K562 (cell line): Measurements from ENCODE around the gene ZNF267. TPM values are rescaled to one million over a fixed set of nuclear protein-coding genes. Genes with fewer than 3 reads are reported as not detected.
"Not testable (repeated sequence)": the region's sequence is repeated elsewhere in the genome, so short reads cannot be mapped to it uniquely, and the experiment has no call there.

Experiments
- ATAC-seq: fragments of 200-7000 bp; cut with Tn5 transposase; 3 replicates; pipeline ENCODE4 v1.9.1; 2020; ENCODE audit warnings: moderate library complexity
- BruUV-seq: library from RNA; stranded (reverse); fragments of 400-500 nt; replicated peaks from 2 replicates; lab custom pipeline; 2021; lab: Mats Ljungman, UMichigan
- CTCF ChIA-PET: fragments of 300-600 bp; formaldehyde crosslinking; extraction: SDS; loops from one replicate; lab custom pipeline; 2021; ENCODE audit warnings: low intra/inter-chr PET ratio; lab: Yijun Ruan, JAX
- POLR2A ChIA-PET: fragments of 300-600, 350-650 bp; sonication (Branson Sonifier 250); formaldehyde crosslinking; extraction: SDS; loops from one replicate; lab custom pipeline; 2021; ENCODE audit warnings: antibody characterized with exemption, inconsistent platforms; lab: Yijun Ruan, JAX
- DNase-seq, 4 experiments: peaks; one replicate each; pipeline versions ENCODE4 v3.0.0 to v3.0.0-alpha.2; 2011 to 2018; ENCODE audit warnings: low spot score in 3 of 4, mixed read lengths in 3 of 4; ENCODE audit errors: extremely low read depth in 1 of 4
- FAIRE-seq: peaks from 2 replicates; lab custom pipeline; 2011; peaks lifted over from hg19 to GRCh38; lab: Jason Lieb, UNC
- H2AFZ ChIP-seq: 2 replicates; pipeline ENCODE4 v1.6.0; 2011; ENCODE audit warnings: low read depth, low read length, control low read depth, inconsistent platforms
- H3K27ac ChIP-seq: fragments of 200-600 bp; 3 replicates; pipeline ENCODE4 v1.8.0; 2011; ENCODE audit warnings: low read depth, mild to moderate bottlenecking, control low read depth, inconsistent platforms, low read length, moderate library complexity, mixed read lengths; ENCODE audit errors: extremely low read depth
- H3K27me3 ChIP-seq, 2 experiments: fragments of 300-600 bp in 1 of 2; 2 replicates in 1 of 2; 3 replicates in 1 of 2; pipeline versions ENCODE4 v1.6.0 to v1.8.0; 2011; ENCODE audit warnings: inconsistent platforms in 2 of 2, low read length in 2 of 2, mild to moderate bottlenecking in 1 of 2, mixed read lengths in 1 of 2, moderate library complexity in 1 of 2; ENCODE audit not compliant: control insufficient read depth in 2 of 2, insufficient read depth in 2 of 2
- H3K36me3 ChIP-seq: fragments of 300-600 bp; 3 replicates; pipeline ENCODE4 v1.8.0; 2011; ENCODE audit warnings: mild to moderate bottlenecking, low read length, inconsistent platforms; ENCODE audit not compliant: control insufficient read depth, insufficient read depth
- H3K4me1 ChIP-seq, 2 experiments: fragments of 200-600 bp in 1 of 2; replicated peaks in 1 of 2; 2 replicates in 1 of 2; 3 replicates in 1 of 2; pipeline versions ENCODE4 v1.5.1 to v1.8.0; 2011; ENCODE audit warnings: inconsistent platforms in 2 of 2, low read length in 2 of 2, mild to moderate bottlenecking in 1 of 2, mixed read lengths in 1 of 2, moderate library complexity in 1 of 2; ENCODE audit not compliant: control insufficient read depth in 2 of 2, insufficient read depth in 2 of 2
- H3K4me2 ChIP-seq: 2 replicates; pipeline ENCODE4 v1.6.1; 2011; ENCODE audit warnings: low read length, control low read depth, inconsistent platforms, mixed read lengths; ENCODE audit not compliant: insufficient read depth
- H3K4me3 ChIP-seq: fragments of 200-600 bp; sonication (generic), shearing (Covaris generic); 2 replicates; pipeline ENCODE4 v1.5.1; 2016; ENCODE audit warnings: control low read depth, inconsistent platforms
- H3K79me2 ChIP-seq: fragments of 200-600 bp; 3 replicates; pipeline ENCODE4 v1.8.0; 2011; ENCODE audit warnings: low read length, inconsistent platforms; ENCODE audit not compliant: control insufficient read depth, insufficient read depth
- H3K9ac ChIP-seq, 2 experiments: 2 replicates each; pipeline versions ENCODE4 v1.6.0 to v1.6.1; 2011; ENCODE audit warnings: low read depth in 2 of 2, low read length in 2 of 2, control low read depth in 1 of 2, inconsistent platforms in 1 of 2, mild to moderate bottlenecking in 1 of 2, mixed read lengths in 1 of 2; ENCODE audit not compliant: insufficient read depth in 1 of 2
- H3K9me1 ChIP-seq: one replicate; pipeline ENCODE4 v1.6.0; 2011; ENCODE audit warnings: inconsistent platforms, mild to moderate bottlenecking, low read length, moderate library complexity; ENCODE audit not compliant: control insufficient read depth, insufficient read depth
- H3K9me3 ChIP-seq: replicated peaks from 2 replicates; pipeline ENCODE4 v1.5.1; 2011; ENCODE audit warnings: low read depth, low read length, inconsistent platforms; ENCODE audit not compliant: control insufficient read depth, insufficient read depth
- H4K20me1 ChIP-seq: replicated peaks from 2 replicates; pipeline ENCODE4 v1.6.1; 2011; ENCODE audit warnings: low read length, inconsistent platforms, mixed read lengths; ENCODE audit not compliant: control insufficient read depth, insufficient read depth
- FOS ChIP-seq: IDR thresholded peaks from 3 replicates; pipeline ENCODE4 v1.6.1; 2011; ENCODE audit not compliant: insufficient read length; ENCODE audit errors: extremely low read depth
- JUND ChIP-seq, 2 experiments: IDR thresholded peaks; 2 replicates in 1 of 2; 3 replicates in 1 of 2; pipeline ENCODE4 v1.6.1; 2011; ENCODE audit warnings: borderline replicate concordance in 2 of 2, low read depth in 2 of 2, low read length in 2 of 2, improper control_type of control experiment in 1 of 2, missing biosample characterization in 1 of 2, missing genetic modification characterization in 1 of 2, missing genetic modification reagents in 1 of 2
- MCM7 ChIP-seq, 2 experiments: fragments of 450-650 bp; IDR thresholded peaks; 2 replicates each; pipeline ENCODE4 v1.6.1; 2016 to 2018
- ZNF134 ChIP-seq: fragments of 250-450 bp; sonication (Bioruptor Pico); conservative IDR thresholded peaks from 2 replicates; pipeline ENCODE4 v1.4.0; 2020
- ZNF280B ChIP-seq: fragments of 250-450 bp; sonication (Bioruptor Pico); IDR thresholded peaks from 2 replicates; pipeline ENCODE4 v1.5.1; 2021; ENCODE audit warnings: mild to moderate bottlenecking
- ZNF76 ChIP-seq: fragments of 250-450 bp; sonication (Bioruptor Pico); IDR thresholded peaks from 2 replicates; pipeline ENCODE4 v1.4.0; 2020; ENCODE audit warnings: mild to moderate bottlenecking, moderate library complexity, borderline replicate concordance
- WGBS: fragments of 100-300 bp; shearing (Covaris generic); methylation state at CpG from one replicate; pipeline ENCODE4 v1.1.6; 2016; ENCODE audit warnings: low coverage, mixed read lengths; ENCODE audit not compliant: insufficient coverage; ENCODE audit errors: missing lambda C conversion rate; 5-methylcytosine and 5-hydroxymethylcytosine counted together
- in situ Hi-C: fragments of 300-500 bp; cut with MboI; formaldehyde crosslinking; loops from 4 replicates; pipeline ENCODE4 v1.15.0; 2018; ENCODE audit warnings: inconsistent platforms, mixed read lengths
- intact Hi-C: fragments of 100-400 bp; cut with micrococcal nuclease; formaldehyde crosslinking; loops from 2 replicates; pipeline ENCODE4 v1.14.2; 2022
- polyA plus RNA-seq, 8 experiments: library from polyadenylated mRNA; depleted of rRNA in 4 of 8; stranded (reverse) in 5 of 8; unstranded in 3 of 8; fragments of >200 nt; fragmentation: Nextera tagmentation in 2 of 8; fragmentation: Illumina TruSeq in 1 of 8; extraction: Ambion mirVana in 2 of 8; extraction: Trizol in 1 of 8; gene quantifications; 2 replicates each; pipeline versions ENCODE4 v1.2.1 to v1.2.3, GENCODE V29; 2011 to 2014; ENCODE audit warnings: inconsistent platforms in 1 of 8, missing spikeins in 1 of 8
- total RNA-seq, 7 experiments: library from RNA; depleted of rRNA in 6 of 7; stranded (reverse); fragments of >200 nt in 6 of 7; fragmentation: Illumina TruSeq in 2 of 7; extraction: Trizol in 2 of 7; gene quantifications; 2 replicates each; pipeline versions ENCODE4 v1.2.1 to v1.2.3, GENCODE V29; 2011 to 2021; ENCODE audit warnings: low replicate concordance in 1 of 7

The ZNF267 gene
- total and polyA plus RNA-seq, 9 of the 15 experiments (the other 6 are each of a cell fraction or from before 2014, with no cell fraction given), result 14.6 to 38.8 (median 21.5) TPM

- BruUV-seq, H3K4me2 ChIP-seq, H3K79me2 ChIP-seq, H3K4me1 ChIP-seq, DNase-seq, ATAC-seq, H3K9ac ChIP-seq, in situ Hi-C loops, CTCF ChIA-PET, H3K27ac ChIP-seq, H3K36me3 ChIP-seq, H4K20me1 ChIP-seq, POLR2A ChIA-PET, intact Hi-C loops, H2AFZ ChIP-seq, H3K9me3 ChIP-seq, H3K27me3 ChIP-seq, FAIRE-seq, H3K4me3 ChIP-seq, H3K9me1 ChIP-seq: not testable (repeated sequence)
- WGBS, result no CpG with 5 or more reads among the region's 31 CpGs
Observed at GRCh38 chr16:31836396-31836795, 37.2 kb upstream of the ZNF267 start.

- H3K4me3 ChIP-seq, result no peak overlapping the region
- WGBS, result 5% methylated on average over 7 of the region's 7 CpGs
- no peaks in the 10 kb centered on the region for H3K36me3 ChIP-seq
- H3K27ac ChIP-seq, result no peak overlapping the region
- H3K9me3 ChIP-seq, result no peaks in the 10 kb centered on the region
- H3K9ac ChIP-seq, result no peak overlapping the region
- H3K79me2 ChIP-seq, result no peaks in the 10 kb centered on the region
- ChIA-PET POLR2A (no interaction called here), CTCF (no interaction called here)
- H3K4me1 ChIP-seq, result no peaks in the 10 kb centered on the region
- FAIRE-seq (no peak), DNase-seq (no peak), ATAC-seq (no peak)
- TF ChIP-seq MCM7 (IDR thresholded peaks at IDR 0.05) (no peak), ZNF280B (CRISPR knock-in tag) (no peak), ZNF134 (no peak), FOS (no peak), ZNF76 (CRISPR knock-in tag) (no peak), JUND (IDR thresholded peaks at IDR 0.05; ENCODE audit: borderline replicate concordance, low read depth, low read length) (no peak), JUND (tag; IDR thresholded peaks at IDR 0.05; ENCODE audit: borderline replicate concordance, low read depth, low read length) (no peak)
- no peak overlapping the region for H3K4me2 ChIP-seq
- in situ Hi-C loops, result no loop called here
- H3K27me3 ChIP-seq, result no peaks in the 10 kb centered on the region
- intact Hi-C loops, result no loop called here
- no TSS peak for BruUV-seq
- H2AFZ ChIP-seq, result no peak overlapping the region
- H4K20me1 ChIP-seq, result no peaks in the 10 kb centered on the region
- H3K9me1 ChIP-seq, result no peaks in the 10 kb centered on the region
Observed at GRCh38 chr16:31842864-31843263, 30.7 kb upstream of the ZNF267 start.
